NCI-H1092 treated with DMSO at 0.1 percent for 48 hours (cell line): ENCODE data around the gene ATAT1.

ENCODE experiments used
- DNase-seq: peaks from one replicate; lab custom pipeline; 2025; lab: John Stamatoyannopoulos, UW

The ATAT1 gene

DNA sequence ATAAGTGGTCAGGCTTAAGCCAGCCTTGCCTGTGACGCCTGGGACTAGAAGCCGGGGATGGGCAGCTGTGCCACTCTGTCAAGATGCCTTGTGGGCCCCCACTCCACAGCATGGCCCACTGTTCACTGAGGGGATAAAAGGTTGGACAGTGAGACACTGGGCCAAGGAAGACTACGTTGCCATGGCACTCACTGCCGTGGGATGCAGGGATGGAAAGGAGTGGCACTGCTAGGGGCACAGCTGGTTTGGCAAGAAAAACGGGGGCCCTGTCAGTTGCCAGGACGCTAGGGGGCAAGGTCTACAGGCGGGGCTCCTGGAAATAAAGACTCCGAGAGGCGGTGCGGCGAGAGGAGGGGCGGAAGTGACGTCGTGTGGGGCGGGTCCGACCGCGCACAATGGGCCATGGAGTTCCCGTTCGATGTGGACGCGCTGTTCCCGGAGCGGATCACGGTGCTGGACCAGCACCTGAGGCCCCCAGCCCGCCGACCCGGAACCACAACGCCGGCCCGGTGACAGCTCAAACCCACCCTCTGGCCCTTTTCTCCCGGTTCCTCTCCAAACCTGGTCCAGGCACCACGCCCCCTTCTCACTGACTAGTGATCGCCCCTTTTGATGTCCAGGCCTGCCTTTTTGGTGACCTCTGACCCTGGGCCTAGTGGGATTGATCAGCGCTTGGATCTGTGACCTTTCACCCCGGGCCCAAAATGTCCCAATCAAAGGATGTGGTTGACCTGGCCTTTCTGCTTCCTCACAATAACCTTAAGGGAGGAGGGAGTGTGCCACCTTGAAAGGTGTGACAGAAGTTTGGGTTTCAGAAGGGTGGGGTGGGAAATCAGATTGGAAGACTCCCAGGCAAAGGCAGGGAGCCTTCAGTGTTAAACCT, at the start of gene ATAT1:
TSS of gene ATAT1 (plus strand) at position 391 of the 883 bp plus-strand sequence.
- peak; percentile 56 for DNase-seq

GRCh38 chr6:30578051-30578450, 48.6 kb upstream of the ATAT1 start:
- DNase-seq = no peak

- DNase-seq = no peak
Observed at GRCh38 chr6:30583921-30584320, 42.8 kb upstream of the ATAT1 start.

DNA sequence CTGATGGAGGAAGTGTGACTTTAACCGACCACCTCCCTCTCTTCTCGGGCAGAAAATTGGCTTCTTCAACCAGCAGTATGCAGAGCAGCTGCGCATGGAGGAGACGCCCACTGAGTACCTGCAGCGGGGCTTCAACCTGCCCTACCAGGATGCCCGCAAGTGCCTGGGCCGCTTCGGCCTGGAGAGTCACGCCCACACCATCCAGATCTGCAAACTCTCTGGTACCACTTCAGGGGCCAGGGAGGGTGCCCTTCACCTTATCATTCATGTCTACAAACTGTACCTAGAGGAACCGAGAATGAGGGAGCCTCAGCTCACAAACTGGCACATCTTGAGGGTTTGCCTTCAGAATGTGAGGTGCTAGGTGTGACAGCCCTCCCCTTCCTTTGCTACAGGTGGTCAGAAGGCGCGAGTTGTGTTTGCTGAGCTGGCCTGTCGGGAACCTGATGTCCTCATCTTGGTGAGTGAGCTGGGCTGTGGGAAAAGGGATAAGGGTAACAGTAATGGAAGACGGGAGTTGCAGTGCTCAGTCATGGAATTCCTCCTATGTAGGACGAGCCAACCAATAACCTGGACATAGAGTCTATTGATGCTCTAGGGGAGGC, 36.8 kb upstream of the ATAT1 start:
- no peak for DNase-seq

DNA sequence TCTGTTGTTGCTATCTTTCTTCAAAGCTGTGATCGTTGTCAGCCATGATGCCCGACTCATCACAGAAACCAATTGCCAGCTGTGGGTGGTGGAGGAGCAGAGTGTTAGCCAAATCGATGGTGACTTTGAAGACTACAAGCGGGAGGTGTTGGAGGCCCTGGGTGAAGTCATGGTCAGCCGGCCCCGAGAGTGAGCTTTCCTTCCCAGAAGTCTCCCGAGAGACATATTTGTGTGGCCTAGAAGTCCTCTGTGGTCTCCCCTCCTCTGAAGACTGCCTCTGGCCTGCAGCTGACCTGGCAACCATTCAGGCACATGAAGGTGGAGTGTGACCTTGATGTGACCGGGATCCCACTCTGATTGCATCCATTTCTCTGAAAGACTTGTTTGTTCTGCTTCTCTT, 36.2 kb upstream of the ATAT1 start:
- DNase-seq = no peak

GRCh38 chr6:30591008-30591407, 35.7 kb upstream of the ATAT1 start:
- DNase-seq = no peak

DNA sequence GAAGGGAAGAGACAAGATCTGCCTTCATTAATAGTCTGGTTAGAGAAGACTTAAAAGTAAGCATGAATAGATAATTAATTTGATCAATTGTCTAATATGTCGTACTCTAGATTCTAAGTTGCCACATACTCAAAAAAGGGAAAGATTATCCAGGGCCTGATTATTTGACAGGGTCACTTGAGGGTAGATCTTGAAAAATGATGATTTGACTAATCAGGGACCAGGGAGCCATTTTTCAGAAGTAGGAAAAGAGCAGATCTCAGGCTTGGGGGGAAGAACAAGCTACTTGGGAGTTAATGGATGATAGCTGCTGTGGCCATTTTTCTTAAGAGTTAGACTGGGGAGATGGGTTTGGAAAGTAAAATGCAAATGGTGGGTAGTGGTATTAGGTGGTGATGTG, 34.4 kb upstream of the ATAT1 start:
- DNase-seq = no peak

- DNase-seq = peak; percentile 28
Observed at GRCh38 chr6:30597315-30598144, 29.1 kb upstream of the ATAT1 start.

GRCh38 chr6:30598912-30599624, 27.6 kb upstream of the ATAT1 start:
- no peak for DNase-seq

GRCh38 chr6:30599625-30600324, 26.9 kb upstream of the ATAT1 start:
- no peak for DNase-seq

DNA sequence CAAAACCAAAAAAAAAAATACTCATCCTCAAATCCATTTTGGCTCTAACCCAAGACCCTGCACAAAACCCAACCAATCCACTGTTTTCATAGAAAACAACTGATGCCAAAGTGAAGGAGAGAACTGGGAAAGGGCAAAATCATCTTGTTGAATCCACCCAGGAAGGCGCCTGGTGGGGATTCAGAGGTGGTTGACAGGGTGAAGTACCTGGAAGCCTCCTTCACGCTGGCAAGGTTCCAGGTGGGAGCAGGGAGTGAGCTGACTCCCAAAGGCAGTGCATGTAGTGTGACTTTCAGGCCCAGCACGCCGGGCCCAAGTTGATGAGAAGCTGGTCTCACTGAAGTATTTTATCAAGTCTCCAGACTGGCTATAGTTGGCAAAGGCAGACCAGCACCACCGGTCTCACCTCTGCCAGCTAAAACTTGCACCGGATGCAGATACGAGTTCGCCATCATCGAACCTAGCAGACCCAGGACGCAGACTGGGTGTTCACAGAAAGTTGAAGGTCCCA, 26.2 kb upstream of the ATAT1 start:
- DNase-seq = no peak

DNA sequence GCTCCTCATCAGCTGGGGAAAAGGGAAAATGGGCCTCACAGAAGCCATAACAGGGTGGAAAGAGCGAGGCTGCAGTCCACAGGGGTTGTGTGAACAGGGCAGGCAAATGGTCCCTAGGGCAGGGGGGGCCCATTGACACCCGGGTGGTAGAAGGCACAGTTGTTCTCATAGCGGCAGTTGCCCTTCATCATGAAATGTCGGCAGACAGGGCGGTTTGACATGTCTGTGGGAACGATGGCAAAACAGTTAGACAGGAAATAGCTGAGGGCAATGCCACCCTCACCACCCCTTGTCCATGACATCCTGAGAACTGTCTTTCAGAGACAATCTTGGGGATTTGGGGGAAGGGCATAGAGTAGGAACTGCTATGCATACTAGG, 25.2 kb upstream of the ATAT1 start:
- no peak for DNase-seq

GRCh38 chr6:30601815-30602641, 24.6 kb upstream of the ATAT1 start:
- DNase-seq = no peak

DNA sequence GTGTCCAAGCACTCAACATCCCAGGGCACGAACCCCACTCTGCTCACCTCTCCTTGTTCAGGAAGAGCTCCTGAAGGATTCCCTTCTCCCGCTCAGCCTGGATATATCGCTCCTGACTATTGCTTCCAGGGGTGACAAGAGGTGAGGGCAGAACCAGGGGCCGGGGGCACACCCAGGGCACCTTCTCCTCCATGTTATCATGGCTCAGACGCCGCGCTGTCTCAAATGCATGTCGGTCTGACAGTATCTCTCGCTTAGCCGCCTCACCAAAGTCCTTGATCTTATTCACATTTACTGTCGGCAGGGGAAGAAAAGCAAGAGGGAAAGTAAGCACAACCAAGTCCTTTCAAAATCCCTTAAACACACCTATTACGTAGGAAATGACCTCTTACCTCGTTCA, 22.7 kb upstream of the ATAT1 start:
- no peak for DNase-seq

DNA sequence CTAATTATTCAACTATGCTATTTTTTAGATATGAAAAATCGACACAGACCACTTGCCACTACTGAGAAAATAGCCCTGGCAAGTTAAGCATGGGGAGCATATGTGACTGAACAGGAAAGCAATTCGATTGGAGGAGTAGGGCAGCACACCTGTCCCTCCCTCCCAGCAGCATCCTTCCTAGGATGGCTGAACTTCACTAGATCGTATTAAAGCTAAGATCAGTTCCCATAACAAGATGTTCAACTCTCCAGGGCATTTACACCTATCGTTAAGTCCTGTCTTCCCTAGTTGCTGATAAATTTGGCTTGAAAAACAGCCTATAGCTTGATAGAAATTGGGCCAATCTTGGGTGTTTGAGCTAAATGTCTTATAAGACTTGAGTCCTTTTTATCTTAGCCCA, 16.6 kb upstream of the ATAT1 start:
- no peak for DNase-seq

- no peak for DNase-seq
Observed at GRCh38 chr6:30611150-30611855, 15.4 kb upstream of the ATAT1 start.

- DNase-seq = no peak
Observed at GRCh38 chr6:30611856-30612194, 14.8 kb upstream of the ATAT1 start.

- no peak for DNase-seq
Observed at GRCh38 chr6:30612213-30612612, 14.5 kb upstream of the ATAT1 start.

- DNase-seq = no peak
Observed at GRCh38 chr6:30612687-30613248, 13.9 kb upstream of the ATAT1 start.
